Liver (tissue), 9 donors: ENCODE measurements around the gene CAMK1D. TPM values are rescaled to one million over a fixed set of nuclear protein-coding genes. Genes with fewer than 3 reads are reported as not detected.
A peak's percentile ranks its signal among the peaks of the same experiment; 100 is the strongest.

Experiments used
- DNase-seq: peaks from one replicate; pipeline ENCODE4 v3.0.0-alpha.2; 2017; ENCODE audit warnings: low spot score
- H3K27ac ChIP-seq, 2 donors: one replicate each; pipeline ENCODE4 v1.7.0; 2013; ENCODE audit warnings: inconsistent platforms in 2 of 2, low read length in 2 of 2, control low read depth in 1 of 2, low read depth in 1 of 2, mild to moderate bottlenecking in 1 of 2
- H3K27me3 ChIP-seq, 4 donors: one replicate each; pipeline versions ENCODE4 v1.6.1 to v1.7.0; 2013; ENCODE audit warnings: low read length in 3 of 4, inconsistent platforms in 1 of 4, mild to moderate bottlenecking in 1 of 4, moderate library complexity in 1 of 4; ENCODE audit not compliant: control insufficient read depth in 4 of 4, insufficient read depth in 4 of 4
- H3K36me3 ChIP-seq, 4 donors: one replicate each; pipeline versions ENCODE4 v1.6.1 to v1.7.0; 2013; ENCODE audit warnings: low read length in 3 of 4, mild to moderate bottlenecking in 3 of 4, low read depth in 1 of 4, moderate library complexity in 1 of 4; ENCODE audit not compliant: control insufficient read depth in 4 of 4, insufficient read depth in 3 of 4
- H3K4me1 ChIP-seq, 4 donors: one replicate each; pipeline versions ENCODE4 v1.6.1 to v1.7.0; 2013; ENCODE audit warnings: low read length in 3 of 4, mild to moderate bottlenecking in 3 of 4, moderate library complexity in 1 of 4; ENCODE audit not compliant: control insufficient read depth in 4 of 4, insufficient read depth in 4 of 4
- H3K4me3 ChIP-seq, 3 donors: one replicate each; pipeline versions ENCODE4 v1.6.1 to v1.7.0; 2013; ENCODE audit warnings: low read length in 3 of 3, control low read depth in 1 of 3, low read depth in 1 of 3, mild to moderate bottlenecking in 1 of 3
- H3K9ac ChIP-seq, 2 donors: one replicate each; pipeline ENCODE4 v1.7.0; 2013; ENCODE audit warnings: low read length in 2 of 2, mild to moderate bottlenecking in 2 of 2, moderate library complexity in 2 of 2, control low read depth in 1 of 2, low read depth in 1 of 2
- H3K9me3 ChIP-seq, 4 donors: one replicate each; pipeline versions ENCODE4 v1.6.1 to v1.7.0; 2013; ENCODE audit warnings: low read length in 3 of 4; ENCODE audit not compliant: control insufficient read depth in 4 of 4
- ATF3 ChIP-seq: IDR thresholded peaks from 2 replicates; pipeline ENCODE4 v1.6.1; 2016; ENCODE audit warnings: antibody characterized with exemption
- CTCF ChIP-seq: fragments of 150-350 bp; IDR thresholded peaks from 2 replicates; pipeline ENCODE4 v1.5.1; 2017; ENCODE audit warnings: improper control_type of control experiment, low read depth, low read length; ENCODE audit not compliant: missing input control
- EGR1 ChIP-seq, 2 donors: IDR thresholded peaks; 2 replicates each; pipeline ENCODE4 v1.6.1; 2016 to 2018; ENCODE audit warnings: antibody characterized with exemption in 2 of 2, low read depth in 2 of 2
- FOXA1 ChIP-seq: IDR thresholded peaks from 2 replicates; pipeline ENCODE4 v1.6.1; 2016; ENCODE audit warnings: antibody characterized with exemption
- FOXA2 ChIP-seq: IDR thresholded peaks from 2 replicates; pipeline ENCODE4 v1.6.1; 2016; ENCODE audit warnings: antibody characterized with exemption
- GABPA ChIP-seq, 2 donors: IDR thresholded peaks in 1 of 2; conservative IDR thresholded peaks in 1 of 2; 2 replicates each; pipeline ENCODE4 v1.6.1; 2016; ENCODE audit warnings: antibody characterized with exemption in 2 of 2, mild to moderate bottlenecking in 1 of 2, moderate library complexity in 1 of 2
- HNF4A ChIP-seq, 2 donors: conservative IDR thresholded peaks; 2 replicates each; pipeline ENCODE4 v1.6.1; 2016; ENCODE audit warnings: antibody characterized with exemption in 2 of 2, mild to moderate bottlenecking in 2 of 2
- JUND ChIP-seq, 2 donors: IDR thresholded peaks; 2 replicates each; pipeline ENCODE4 v1.6.1; 2016; ENCODE audit warnings: antibody characterized with exemption in 2 of 2
- NR2F2 ChIP-seq: IDR thresholded peaks from 2 replicates; pipeline ENCODE4 v1.6.1; 2016; ENCODE audit warnings: antibody characterized with exemption
- RAD21 ChIP-seq, 2 donors: IDR thresholded peaks; 2 replicates each; pipeline ENCODE4 v1.6.1; 2016; ENCODE audit warnings: antibody characterized with exemption in 2 of 2, mild to moderate bottlenecking in 2 of 2
- RXRA ChIP-seq, 2 donors: IDR thresholded peaks; 2 replicates each; pipeline ENCODE4 v1.6.1; 2017 to 2018; ENCODE audit warnings: antibody characterized with exemption in 2 of 2, mild to moderate bottlenecking in 1 of 2
- SP1 ChIP-seq: IDR thresholded peaks from 2 replicates; pipeline ENCODE4 v1.6.1; 2018; ENCODE audit warnings: antibody characterized with exemption, mild to moderate bottlenecking
- TAF1 ChIP-seq: conservative IDR thresholded peaks from 2 replicates; pipeline ENCODE4 v1.6.1; 2016; ENCODE audit warnings: antibody characterized with exemption, mild to moderate bottlenecking
- YY1 ChIP-seq: IDR thresholded peaks from 2 replicates; pipeline ENCODE4 v1.6.1; 2016; ENCODE audit warnings: antibody characterized with exemption, mild to moderate bottlenecking
- ZBTB33 ChIP-seq: IDR thresholded peaks from 2 replicates; pipeline ENCODE4 v1.6.1; 2016; ENCODE audit warnings: antibody characterized with exemption
- WGBS: extraction: QIAGEN DNeasy Blood & Tissue Kit; methylation state at CpG from one replicate; pipeline ENCODE4 v1.1.7; 2013; 5-methylcytosine and 5-hydroxymethylcytosine counted together
- polyA plus RNA-seq, 2 donors: library from polyadenylated mRNA; stranded (reverse) in 1 of 2; unstranded in 1 of 2; fragments of 200-250 nt in 1 of 2; fragments of >200 nt in 1 of 2; fragmentation: Nextera tagmentation in 1 of 2; extraction: Ambion mirVana in 1 of 2; gene quantifications; one replicate each; pipeline versions ENCODE4 v1.2.1 to v1.2.3, GENCODE V29; 2013 to 2015
- total RNA-seq, 2 donors: library from RNA; depleted of rRNA; stranded (reverse); fragments of >200 nt; gene quantifications; one replicate each; pipeline ENCODE4 v1.2.3, GENCODE V29; 2014
- TF ChIP-seq, protein P1 (sequence below): IDR thresholded peaks from 2 replicates; pipeline ENCODE4 v1.6.1; 2016; ENCODE audit warnings: antibody characterized with exemption
- TF ChIP-seq, protein P2 (sequence below): IDR thresholded peaks from 2 replicates; pipeline ENCODE4 v1.6.1; 2016; ENCODE audit warnings: antibody characterized with exemption, mild to moderate bottlenecking
- donor health status: healthy.
- donor health status: healthy.
- donor health status: healthy.
- donor health status: healthy.
- donor health status: healthy.

The CAMK1D gene
- total and polyA plus RNA-seq, 4 donors = 2.7 to 10.1 (median 4.2) TPM

DNA sequence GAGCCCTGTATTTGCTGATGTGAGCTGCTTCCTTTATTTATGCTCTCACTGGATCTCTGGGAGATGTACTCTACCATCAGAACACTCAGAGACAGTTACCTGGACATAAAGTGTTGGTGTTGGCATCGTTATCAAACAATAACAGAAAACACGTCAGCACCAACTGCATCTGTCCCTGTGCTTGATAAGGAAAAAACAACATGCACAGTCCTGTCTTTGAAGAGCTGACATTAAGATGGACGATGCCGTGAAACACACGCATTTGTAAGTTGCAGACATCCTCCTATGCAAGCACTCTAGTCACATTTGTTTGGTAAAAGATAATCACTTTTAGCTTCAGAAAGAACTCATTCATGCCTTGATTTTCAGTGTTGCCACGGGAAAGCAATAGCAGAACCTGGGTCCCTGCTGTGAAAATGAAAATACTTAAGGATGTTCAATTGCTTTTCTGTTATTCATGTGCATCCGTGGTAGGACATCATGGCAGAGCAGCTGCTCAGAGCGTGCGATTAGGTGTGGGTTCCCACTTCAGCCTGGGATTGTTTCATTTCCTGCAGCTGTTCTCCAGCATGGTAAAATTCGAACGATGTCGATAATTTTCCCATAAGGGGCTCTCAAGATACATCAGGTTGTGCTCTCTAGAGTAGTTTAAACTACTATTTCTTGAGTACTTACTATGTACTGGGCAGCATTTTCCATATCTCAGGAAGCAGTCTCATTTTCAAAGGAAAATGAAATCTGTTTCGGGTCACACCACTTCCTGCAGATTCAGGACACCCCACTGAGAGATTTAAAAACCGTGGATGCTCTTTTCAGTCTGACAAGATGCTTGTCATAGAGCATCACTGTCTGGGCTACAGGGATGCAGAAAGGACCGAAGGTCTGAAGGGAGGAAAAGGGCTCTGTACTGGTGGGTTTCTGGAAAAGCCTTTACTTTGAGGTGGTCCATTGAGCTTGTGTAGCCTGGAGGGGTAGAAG, 248.7 kb downstream of the CAMK1D start:
- no peaks in the 10 kb centered on the region for H3K9me3 ChIP-seq
- no peak overlapping the region for H3K4me3 ChIP-seq
- no peaks in the 10 kb centered on the region for H3K36me3 ChIP-seq
- no peaks in the 10 kb centered on the region for H3K27me3 ChIP-seq
- WGBS = 81% methylated on average over 15 of the region's 15 CpGs
- H3K4me1 ChIP-seq = peaks cover 0 to 6% (median 4%) of the 10 kb centered on the region in 4 donors
- peak overlapping the region in 1 of 2 donors; percentile 16 for H3K27ac ChIP-seq
- no peak for DNase-seq
- TF ChIP-seq, protein P1, sequence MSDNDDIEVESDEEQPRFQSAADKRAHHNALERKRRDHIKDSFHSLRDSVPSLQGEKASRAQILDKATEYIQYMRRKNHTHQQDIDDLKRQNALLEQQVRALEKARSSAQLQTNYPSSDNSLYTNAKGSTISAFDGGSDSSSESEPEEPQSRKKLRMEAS = no peak
- TF ChIP-seq NR2F2 (no peak), EGR1 (IDR thresholded peaks at IDR 0.05; ENCODE audit: low read depth in 2 of 2) (no peak), RAD21 (IDR thresholded peaks at IDR 0.05) (no peak), JUND (IDR thresholded peaks at IDR 0.05) (no peak), HNF4A (conservative IDR thresholded peaks at IDR 0.05) (no peak), TAF1 (no peak), FOXA1 (no peak)
- no peak overlapping the region for H3K9ac ChIP-seq

GRCh38 chr10:12600652-12601051, 251.3 kb downstream of the CAMK1D start:
- H3K4me1 ChIP-seq = peaks cover 7 to 31% (median 24%) of the 10 kb centered on the region in 4 donors
- H3K4me3 ChIP-seq = no peak overlapping the region
- no peaks in the 10 kb centered on the region for H3K36me3 ChIP-seq
- H3K27ac ChIP-seq = no peak overlapping the region
- no peak for DNase-seq
- WGBS = 91% methylated on average over 4 of the region's 4 CpGs
- no peak overlapping the region for H3K9ac ChIP-seq
- H3K27me3 ChIP-seq = no peaks in the 10 kb centered on the region
- no peaks in the 10 kb centered on the region for H3K9me3 ChIP-seq
- no peak for TF ChIP-seq RXRA (IDR thresholded peaks at IDR 0.05)
- TF ChIP-seq NR2F2 = no peak
- no peak for TF ChIP-seq FOXA2
- no peak for TF ChIP-seq GABPA (IDR thresholded peaks at IDR 0.05 in 1 of 2, conservative IDR thresholded peaks at IDR 0.05 in 1 of 2)
- TF ChIP-seq, protein P2, sequence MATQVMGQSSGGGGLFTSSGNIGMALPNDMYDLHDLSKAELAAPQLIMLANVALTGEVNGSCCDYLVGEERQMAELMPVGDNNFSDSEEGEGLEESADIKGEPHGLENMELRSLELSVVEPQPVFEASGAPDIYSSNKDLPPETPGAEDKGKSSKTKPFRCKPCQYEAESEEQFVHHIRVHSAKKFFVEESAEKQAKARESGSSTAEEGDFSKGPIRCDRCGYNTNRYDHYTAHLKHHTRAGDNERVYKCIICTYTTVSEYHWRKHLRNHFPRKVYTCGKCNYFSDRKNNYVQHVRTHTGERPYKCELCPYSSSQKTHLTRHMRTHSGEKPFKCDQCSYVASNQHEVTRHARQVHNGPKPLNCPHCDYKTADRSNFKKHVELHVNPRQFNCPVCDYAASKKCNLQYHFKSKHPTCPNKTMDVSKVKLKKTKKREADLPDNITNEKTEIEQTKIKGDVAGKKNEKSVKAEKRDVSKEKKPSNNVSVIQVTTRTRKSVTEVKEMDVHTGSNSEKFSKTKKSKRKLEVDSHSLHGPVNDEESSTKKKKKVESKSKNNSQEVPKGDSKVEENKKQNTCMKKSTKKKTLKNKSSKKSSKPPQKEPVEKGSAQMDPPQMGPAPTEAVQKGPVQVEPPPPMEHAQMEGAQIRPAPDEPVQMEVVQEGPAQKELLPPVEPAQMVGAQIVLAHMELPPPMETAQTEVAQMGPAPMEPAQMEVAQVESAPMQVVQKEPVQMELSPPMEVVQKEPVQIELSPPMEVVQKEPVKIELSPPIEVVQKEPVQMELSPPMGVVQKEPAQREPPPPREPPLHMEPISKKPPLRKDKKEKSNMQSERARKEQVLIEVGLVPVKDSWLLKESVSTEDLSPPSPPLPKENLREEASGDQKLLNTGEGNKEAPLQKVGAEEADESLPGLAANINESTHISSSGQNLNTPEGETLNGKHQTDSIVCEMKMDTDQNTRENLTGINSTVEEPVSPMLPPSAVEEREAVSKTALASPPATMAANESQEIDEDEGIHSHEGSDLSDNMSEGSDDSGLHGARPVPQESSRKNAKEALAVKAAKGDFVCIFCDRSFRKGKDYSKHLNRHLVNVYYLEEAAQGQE = no peak
- TF ChIP-seq CTCF = no peak
- no peak for TF ChIP-seq YY1
- TF ChIP-seq ATF3 = no peak
- TF ChIP-seq SP1 = no peak
- no peak for TF ChIP-seq JUND (IDR thresholded peaks at IDR 0.05)
- no peak for TF ChIP-seq HNF4A (conservative IDR thresholded peaks at IDR 0.05)
- TF ChIP-seq EGR1 (IDR thresholded peaks at IDR 0.05; ENCODE audit: low read depth in 2 of 2) = no peak
- no peak for TF ChIP-seq ZBTB33
